HL-60 (cell line): ENCODE data around the gene ZFP36.

ENCODE experiments used
- GABPA ChIP-seq: IDR thresholded peaks from 2 replicates; pipeline ENCODE4 v1.6.1; 2012; ENCODE audit warnings: low read depth
- POLR2AphosphoS5 ChIP-seq: IDR thresholded peaks from 2 replicates; pipeline ENCODE4 v1.6.1; 2012; ENCODE audit warnings: low read depth
- SPI1 ChIP-seq: IDR thresholded peaks from 2 replicates; pipeline ENCODE4 v1.6.1; 2012; ENCODE audit warnings: low read depth, mild to moderate bottlenecking, borderline replicate concordance
- TF ChIP-seq, protein P1 (sequence below): IDR thresholded peaks from one replicate; pipeline ENCODE4 v1.5.1; 2011; ENCODE audit warnings: low read length, control low read depth, inconsistent platforms; ENCODE audit not compliant: insufficient read depth
- TF ChIP-seq, protein P2 (sequence below): IDR thresholded peaks from 2 replicates; pipeline ENCODE4 v1.6.1; 2012; ENCODE audit warnings: low read depth; ENCODE audit not compliant: insufficient replicate concordance

DNA sequence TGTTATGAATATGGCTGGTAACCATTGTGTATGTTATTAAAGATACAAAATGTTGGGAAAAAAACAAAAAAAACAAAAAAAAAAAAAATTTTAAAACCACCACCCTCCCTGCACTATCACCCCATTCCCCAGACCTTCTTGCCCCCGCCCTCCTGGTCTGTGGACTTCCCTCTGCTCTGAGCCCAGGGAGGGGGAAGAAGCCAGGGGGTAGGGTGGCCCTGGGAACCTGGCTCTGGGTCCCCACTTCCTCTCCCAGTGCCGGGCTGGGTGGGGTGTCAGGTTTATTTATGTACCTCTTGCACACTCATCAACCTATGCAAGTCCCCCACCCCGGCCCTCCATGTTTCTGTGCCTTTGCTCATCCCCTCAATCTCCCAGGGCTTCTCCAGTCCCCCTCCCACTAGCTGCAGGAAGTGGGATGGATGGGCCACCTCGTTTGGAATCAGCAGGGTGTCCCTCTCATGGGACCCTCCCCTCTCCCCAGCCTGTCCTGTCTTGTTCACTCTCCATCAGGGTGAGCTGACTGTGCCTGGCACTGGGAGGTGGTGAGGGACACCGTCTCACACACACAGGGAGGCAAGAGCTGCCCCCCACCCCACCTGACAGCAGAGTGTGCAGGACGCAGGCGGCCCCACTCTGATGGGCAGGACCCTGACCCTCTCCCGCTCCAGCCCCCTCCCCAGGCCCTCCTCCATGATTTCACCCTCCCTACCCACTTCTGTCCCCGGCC lies 21.6 kb upstream of the ZFP36 start:
- TF ChIP-seq, protein P1, sequence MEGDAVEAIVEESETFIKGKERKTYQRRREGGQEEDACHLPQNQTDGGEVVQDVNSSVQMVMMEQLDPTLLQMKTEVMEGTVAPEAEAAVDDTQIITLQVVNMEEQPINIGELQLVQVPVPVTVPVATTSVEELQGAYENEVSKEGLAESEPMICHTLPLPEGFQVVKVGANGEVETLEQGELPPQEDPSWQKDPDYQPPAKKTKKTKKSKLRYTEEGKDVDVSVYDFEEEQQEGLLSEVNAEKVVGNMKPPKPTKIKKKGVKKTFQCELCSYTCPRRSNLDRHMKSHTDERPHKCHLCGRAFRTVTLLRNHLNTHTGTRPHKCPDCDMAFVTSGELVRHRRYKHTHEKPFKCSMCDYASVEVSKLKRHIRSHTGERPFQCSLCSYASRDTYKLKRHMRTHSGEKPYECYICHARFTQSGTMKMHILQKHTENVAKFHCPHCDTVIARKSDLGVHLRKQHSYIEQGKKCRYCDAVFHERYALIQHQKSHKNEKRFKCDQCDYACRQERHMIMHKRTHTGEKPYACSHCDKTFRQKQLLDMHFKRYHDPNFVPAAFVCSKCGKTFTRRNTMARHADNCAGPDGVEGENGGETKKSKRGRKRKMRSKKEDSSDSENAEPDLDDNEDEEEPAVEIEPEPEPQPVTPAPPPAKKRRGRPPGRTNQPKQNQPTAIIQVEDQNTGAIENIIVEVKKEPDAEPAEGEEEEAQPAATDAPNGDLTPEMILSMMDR, result no peak
- no peak for TF ChIP-seq POLR2AphosphoS5
- TF ChIP-seq, protein P2, sequence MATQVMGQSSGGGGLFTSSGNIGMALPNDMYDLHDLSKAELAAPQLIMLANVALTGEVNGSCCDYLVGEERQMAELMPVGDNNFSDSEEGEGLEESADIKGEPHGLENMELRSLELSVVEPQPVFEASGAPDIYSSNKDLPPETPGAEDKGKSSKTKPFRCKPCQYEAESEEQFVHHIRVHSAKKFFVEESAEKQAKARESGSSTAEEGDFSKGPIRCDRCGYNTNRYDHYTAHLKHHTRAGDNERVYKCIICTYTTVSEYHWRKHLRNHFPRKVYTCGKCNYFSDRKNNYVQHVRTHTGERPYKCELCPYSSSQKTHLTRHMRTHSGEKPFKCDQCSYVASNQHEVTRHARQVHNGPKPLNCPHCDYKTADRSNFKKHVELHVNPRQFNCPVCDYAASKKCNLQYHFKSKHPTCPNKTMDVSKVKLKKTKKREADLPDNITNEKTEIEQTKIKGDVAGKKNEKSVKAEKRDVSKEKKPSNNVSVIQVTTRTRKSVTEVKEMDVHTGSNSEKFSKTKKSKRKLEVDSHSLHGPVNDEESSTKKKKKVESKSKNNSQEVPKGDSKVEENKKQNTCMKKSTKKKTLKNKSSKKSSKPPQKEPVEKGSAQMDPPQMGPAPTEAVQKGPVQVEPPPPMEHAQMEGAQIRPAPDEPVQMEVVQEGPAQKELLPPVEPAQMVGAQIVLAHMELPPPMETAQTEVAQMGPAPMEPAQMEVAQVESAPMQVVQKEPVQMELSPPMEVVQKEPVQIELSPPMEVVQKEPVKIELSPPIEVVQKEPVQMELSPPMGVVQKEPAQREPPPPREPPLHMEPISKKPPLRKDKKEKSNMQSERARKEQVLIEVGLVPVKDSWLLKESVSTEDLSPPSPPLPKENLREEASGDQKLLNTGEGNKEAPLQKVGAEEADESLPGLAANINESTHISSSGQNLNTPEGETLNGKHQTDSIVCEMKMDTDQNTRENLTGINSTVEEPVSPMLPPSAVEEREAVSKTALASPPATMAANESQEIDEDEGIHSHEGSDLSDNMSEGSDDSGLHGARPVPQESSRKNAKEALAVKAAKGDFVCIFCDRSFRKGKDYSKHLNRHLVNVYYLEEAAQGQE, result no peak
- TF ChIP-seq SPI1, result 0 out of 2 replicates have a peak, but pooled peaks have one; percentile 12
- no peak for TF ChIP-seq GABPA
